Omental fat pad (tissue), 4 donors: ENCODE data around the gene MBD6. TPM values are rescaled to one million over a fixed set of nuclear protein-coding genes. Genes with fewer than 3 reads are reported as not detected.

ENCODE experiments used
- ATAC-seq: fragments of 150-250 bp; one replicate; pipeline ENCODE4 v1.9.1; 2016; ENCODE audit warnings: mild to moderate bottlenecking, moderate library complexity; ENCODE audit not compliant: low FRiP score
- DNase-seq: peaks from one replicate; pipeline ENCODE4 v3.0.0-alpha.2; 2019; ENCODE audit warnings: low spot score
- total RNA-seq, 4 donors: library from RNA; depleted of rRNA; stranded (reverse); fragments of >200 nt; gene quantifications; one replicate each; pipeline ENCODE4 v1.1.0, GENCODE V29; 2016
- TF ChIP-seq, protein P1 (sequence below), 3 donors: fragments of 450-650 bp; IDR thresholded peaks; one replicate each; pipeline ENCODE4 v1.5.1; 2016 to 2017; ENCODE audit warnings: antibody characterized with exemption in 3 of 3, mild to moderate bottlenecking in 3 of 3, moderate library complexity in 2 of 3

The MBD6 gene
- total RNA-seq, 4 donors from 2014 or later: 11.8 to 40.2 (median 15.2) TPM

DNA sequence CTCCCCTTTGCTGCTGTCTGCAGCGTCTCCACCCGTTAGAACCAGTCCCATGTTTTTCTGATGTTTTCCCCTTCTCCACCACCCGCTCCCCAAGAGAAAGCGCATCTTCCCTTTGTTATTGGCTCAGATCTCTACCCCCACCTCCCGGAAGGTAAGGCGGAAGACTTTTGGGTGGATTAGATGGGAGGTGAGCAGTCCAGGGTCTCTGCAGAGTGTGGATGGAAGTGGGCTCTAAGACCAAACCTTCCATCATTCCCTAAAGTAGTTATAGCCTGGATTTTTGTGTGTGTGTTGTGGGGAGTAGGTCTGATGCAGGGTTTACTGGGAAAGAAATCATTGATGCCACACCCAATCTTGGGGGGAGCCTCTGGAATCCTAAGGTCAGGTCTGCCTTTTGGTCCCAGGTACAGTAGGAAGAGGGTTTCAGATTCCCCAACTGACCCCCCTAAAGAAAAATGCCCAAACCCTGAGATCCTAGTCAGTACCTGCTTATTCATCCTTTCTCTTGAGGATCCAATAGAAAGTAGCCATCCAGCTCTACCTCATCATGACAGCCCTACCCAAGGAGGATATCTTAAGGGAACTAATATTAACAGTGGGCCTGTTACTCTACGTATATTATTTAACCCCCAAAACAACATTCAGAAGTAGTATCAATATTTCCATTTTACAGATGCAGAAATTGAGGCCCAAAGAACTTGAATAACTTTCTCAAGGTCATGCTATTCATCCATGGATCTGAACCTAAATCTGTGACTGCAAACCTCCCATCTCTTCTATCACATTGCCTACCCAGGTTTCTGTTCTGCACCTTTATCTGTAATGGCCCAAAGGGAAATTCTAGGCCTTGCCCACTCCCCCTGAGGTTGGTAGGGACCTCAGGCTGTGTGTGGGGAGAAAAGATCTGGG is 28.3 kb downstream of the MBD6 start:
- ATAC-seq: no peak
- no peak for DNase-seq
- TF ChIP-seq, protein P1, sequence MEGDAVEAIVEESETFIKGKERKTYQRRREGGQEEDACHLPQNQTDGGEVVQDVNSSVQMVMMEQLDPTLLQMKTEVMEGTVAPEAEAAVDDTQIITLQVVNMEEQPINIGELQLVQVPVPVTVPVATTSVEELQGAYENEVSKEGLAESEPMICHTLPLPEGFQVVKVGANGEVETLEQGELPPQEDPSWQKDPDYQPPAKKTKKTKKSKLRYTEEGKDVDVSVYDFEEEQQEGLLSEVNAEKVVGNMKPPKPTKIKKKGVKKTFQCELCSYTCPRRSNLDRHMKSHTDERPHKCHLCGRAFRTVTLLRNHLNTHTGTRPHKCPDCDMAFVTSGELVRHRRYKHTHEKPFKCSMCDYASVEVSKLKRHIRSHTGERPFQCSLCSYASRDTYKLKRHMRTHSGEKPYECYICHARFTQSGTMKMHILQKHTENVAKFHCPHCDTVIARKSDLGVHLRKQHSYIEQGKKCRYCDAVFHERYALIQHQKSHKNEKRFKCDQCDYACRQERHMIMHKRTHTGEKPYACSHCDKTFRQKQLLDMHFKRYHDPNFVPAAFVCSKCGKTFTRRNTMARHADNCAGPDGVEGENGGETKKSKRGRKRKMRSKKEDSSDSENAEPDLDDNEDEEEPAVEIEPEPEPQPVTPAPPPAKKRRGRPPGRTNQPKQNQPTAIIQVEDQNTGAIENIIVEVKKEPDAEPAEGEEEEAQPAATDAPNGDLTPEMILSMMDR (IDR thresholded peaks at IDR 0.05): no peak

DNA sequence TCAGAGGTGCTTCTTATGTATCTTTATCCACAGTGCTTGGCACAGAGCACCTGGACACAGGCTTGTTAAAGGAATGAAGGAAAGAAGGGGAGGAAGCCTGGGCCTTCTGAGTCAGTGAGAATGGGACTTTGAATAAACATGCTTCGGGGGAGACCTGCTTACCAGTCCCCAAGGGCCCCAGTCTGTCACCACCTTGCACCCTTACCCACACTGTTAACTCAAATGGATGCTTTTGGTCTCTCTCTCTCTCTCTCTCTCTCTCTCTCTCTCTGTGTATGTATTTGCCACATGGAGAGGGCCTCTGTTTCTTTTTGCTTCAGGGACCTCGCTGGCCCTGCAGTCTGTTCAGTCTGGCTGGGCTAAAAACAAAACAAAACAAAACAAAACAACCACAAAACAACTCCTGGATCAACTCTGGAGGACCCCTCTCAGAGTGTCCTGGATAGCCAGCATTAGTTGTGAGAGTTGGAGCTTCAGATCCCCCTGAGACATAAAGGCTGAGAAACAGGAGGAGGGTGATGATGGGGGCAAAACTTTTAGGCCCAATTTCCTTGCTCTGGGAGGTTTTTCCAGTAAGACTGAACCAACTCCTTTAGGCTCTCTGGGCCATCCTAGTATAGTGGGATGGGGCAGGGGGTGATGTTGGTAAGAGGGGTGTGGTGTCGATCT is 29.1 kb downstream of the MBD6 start:
- TF ChIP-seq, protein P1 (IDR thresholded peaks at IDR 0.05): no peak
- DNase-seq (no peak), ATAC-seq (no peak)

DNA sequence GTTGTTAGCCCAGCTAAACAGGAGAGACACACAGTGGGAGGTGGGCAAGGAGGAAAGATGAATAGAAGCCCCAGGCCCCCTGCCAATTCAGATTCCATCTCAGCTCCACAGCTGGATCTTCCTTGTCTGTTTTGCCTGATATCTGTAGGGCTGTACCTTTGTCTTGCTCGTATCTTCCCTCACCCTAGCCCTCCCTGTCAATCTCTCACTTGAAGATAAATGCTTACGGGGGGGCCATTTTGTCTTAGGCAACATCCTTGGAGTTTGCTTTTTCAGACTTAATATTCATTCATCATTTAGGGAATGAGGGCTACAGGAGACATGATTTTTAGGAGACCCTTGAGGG is 29.7 kb downstream of the MBD6 start:
- ATAC-seq (no peak), DNase-seq (no peak)
- TF ChIP-seq, protein P1 (IDR thresholded peaks at IDR 0.05): no peak

DNA sequence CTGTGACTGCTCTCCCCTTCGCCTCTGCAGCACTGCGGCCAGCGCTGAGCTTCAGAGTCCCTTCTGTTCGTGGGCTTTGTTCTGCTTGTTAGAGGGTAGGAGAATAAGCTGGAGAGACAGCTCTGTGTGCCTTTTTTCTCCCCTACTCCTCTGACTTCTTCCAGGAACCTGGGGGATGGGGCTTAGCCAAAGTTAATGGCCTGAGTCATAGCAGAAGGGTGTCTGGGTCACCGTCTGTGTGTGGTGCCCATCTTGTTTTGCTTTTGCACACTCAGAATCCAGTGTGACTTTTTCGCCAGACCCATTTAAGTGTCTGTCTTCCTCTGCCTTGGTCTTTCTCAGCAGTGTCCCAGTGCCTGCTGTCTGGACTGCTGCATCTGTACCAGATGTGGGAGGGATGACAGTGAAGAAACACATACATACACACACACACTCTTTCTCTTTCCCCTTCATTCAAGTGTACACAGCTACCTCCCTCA is 30.2 kb downstream of the MBD6 start:
- TF ChIP-seq, protein P1 (IDR thresholded peaks at IDR 0.05): no peak
- ATAC-seq (no peak), DNase-seq (no peak)

DNA sequence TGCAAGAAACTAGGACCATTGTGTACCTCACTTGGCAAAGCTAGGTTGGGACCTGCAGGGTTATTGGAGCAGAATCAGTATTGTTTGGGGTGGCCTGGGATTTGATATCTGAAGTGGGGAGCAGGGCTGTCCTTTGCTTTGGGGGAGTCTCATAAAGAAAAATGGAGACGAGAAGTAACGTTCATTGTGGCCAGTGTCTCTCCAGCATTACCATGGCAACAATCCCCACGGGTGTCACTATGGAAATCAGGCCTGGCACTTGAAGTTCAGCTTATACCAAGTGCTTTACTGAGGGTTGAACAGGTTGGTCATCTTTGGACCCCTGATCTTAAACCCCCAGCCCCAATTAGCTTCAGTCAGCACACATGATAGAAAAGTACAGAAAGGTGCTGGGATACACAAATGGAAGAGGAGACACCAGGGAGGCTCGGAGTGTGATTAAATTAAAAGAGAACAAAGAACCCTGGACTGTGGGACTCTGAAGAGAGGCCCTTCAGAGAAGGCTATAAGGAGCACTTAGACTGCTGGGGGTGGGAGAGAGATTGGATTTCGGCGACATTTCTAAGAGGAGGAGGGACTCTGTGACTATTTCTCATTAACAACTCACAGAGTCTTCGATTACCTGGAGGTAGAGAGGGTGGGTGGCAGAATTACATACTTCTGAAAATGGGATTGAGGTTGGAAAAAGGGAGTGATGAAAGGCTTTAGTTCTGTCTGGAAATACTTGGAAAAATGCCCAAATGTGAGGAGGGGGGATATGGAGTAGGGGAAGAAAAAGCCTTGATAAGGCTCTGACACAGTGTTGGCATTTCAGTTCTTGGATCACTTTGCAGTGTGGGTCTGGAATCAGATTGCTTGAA is 30.9 kb downstream of the MBD6 start:
- no peak for ATAC-seq
- TF ChIP-seq, protein P1 (IDR thresholded peaks at IDR 0.05): no peak

DNA sequence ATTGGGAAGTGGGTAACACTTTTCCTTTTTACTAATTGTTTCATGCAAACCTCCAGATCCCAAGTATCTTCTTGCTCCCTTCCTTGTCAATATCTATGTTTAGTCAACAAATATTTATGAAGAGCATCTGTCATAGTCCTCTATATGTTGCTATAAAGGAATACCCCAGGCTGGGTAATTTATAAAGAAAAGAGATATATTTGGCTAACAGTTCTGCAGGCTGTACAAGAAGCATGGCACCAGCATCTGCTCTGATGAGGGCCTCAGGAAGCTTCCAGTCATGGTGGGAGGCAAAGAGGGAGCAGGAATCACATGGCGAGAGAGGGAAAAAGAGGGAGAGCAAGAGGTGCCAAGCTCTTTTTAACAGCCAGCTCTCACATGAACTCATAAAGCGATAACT is 31.8 kb downstream of the MBD6 start:
- ATAC-seq (no peak), DNase-seq (no peak)
- TF ChIP-seq, protein P1 (IDR thresholded peaks at IDR 0.05): no peak

More for the DNA sequence above, 30.9 kb downstream of the MBD6 start:
- no peak for DNase-seq
